Activated CD4-positive, alpha-beta T cell treated with anti-CD3 and anti-CD28 coated beads, Interleukin-2, amount 10 ng/mL, durations not matched to agents 7 days and 5 days (primary cell): Measurements from ENCODE around the gene FXYD1. TPM values are rescaled to one million over a fixed set of nuclear protein-coding genes. Genes with fewer than 3 reads are reported as not detected.
"Not testable (repeated sequence)": the region's sequence is repeated elsewhere in the genome, so short reads cannot be mapped to it uniquely, and the experiment has no call there.

Source experiments
- CTCF ChIA-PET: fragments of 350-600 bp; sonication (Branson Sonifier 250); formaldehyde crosslinking; loops from one replicate; lab custom pipeline; 2021; ENCODE audit warnings: antibody characterized with exemption; lab: Charles Lee
- POLR2A ChIA-PET: fragments of 350-600 bp; sonication (Branson Sonifier 250); formaldehyde crosslinking; loops from one replicate; lab custom pipeline; 2021; ENCODE audit warnings: antibody characterized with exemption; lab: Charles Lee
- DNase-seq: peaks from one replicate; pipeline ENCODE4 v3.0.0-alpha.2; 2020
- H3K27ac Mint-ChIP-seq: one replicate; pipeline ENCODE4 v1.8.0; 2021; ENCODE audit warnings: mild to moderate bottlenecking, moderate library complexity, mixed read lengths
- H3K27me3 Mint-ChIP-seq: one replicate; pipeline ENCODE4 v1.8.0; 2021; ENCODE audit warnings: mixed read lengths
- H3K36me3 Mint-ChIP-seq: one replicate; pipeline ENCODE4 v1.8.0; 2021; ENCODE audit warnings: low read depth, mixed read lengths
- H3K4me1 Mint-ChIP-seq: one replicate; pipeline ENCODE4 v1.8.0; 2021; ENCODE audit warnings: mixed read lengths
- H3K4me3 Mint-ChIP-seq: one replicate; pipeline ENCODE4 v1.8.0; 2021; ENCODE audit warnings: mild to moderate bottlenecking, moderate library complexity, mixed read lengths
- H3K9me3 Mint-ChIP-seq: one replicate; pipeline ENCODE4 v1.8.0; 2021; ENCODE audit warnings: mixed read lengths
- total RNA-seq, 2 experiments: library from RNA; stranded (reverse); gene quantifications; one replicate each; pipeline ENCODE4 v1.2.3, GENCODE V29; 2021

FXYD1 gene
- total RNA-seq, 2 experiments from 2014 or later: 1.0 to 1.8 TPM

- CTCF ChIA-PET: interaction anchor here (0.5 to 3.5 kb wide), 9 partner anchors 10 to 372 kb away, joined by 3 to 33 read pairs (median 3); partner anchors contain the start of gene FXYD5
- Mint-ChIP-seq H3K4me1 (peaks cover 42% of the 10 kb centered on the region), H3K27ac (peak within 1 kb of the TSS; percentile 65), H3K9me3 (no peaks in the 10 kb centered on the region), H3K36me3 (peaks cover 8% of the 10 kb centered on the region), H3K27me3 (peaks cover 10% of the 10 kb centered on the region), H3K4me3 (peak within 1 kb of the TSS; percentile 68)
- DNase-seq: no peak
- POLR2A ChIA-PET: no interaction called here
Observed at GRCh38 chr19:35143231-35143715, 4.6 kb downstream of the FXYD1 start, which contains the start of gene FXYD7. TSS of gene FXYD7 (plus strand) at chr19:35143255. CDS start at chr19:35143334, 79 bp downstream.

- peak overlapping the region; percentile 9 for H3K4me3 Mint-ChIP-seq
- peaks cover 42% of the 10 kb centered on the region for H3K4me1 Mint-ChIP-seq
- H3K27ac Mint-ChIP-seq: peak overlapping the region; percentile 65
- ChIA-PET POLR2A (no interaction called here), CTCF (interaction anchor here (0.6 to 3.5 kb wide), 4 partner anchors 10 to 371 kb away, joined by 3 to 33 read pairs (median 3); partner anchors contain the start of gene FXYD5)
- no peaks in the 10 kb centered on the region for H3K9me3 Mint-ChIP-seq
- DNase-seq: no peak
- H3K36me3 Mint-ChIP-seq: peaks cover 8% of the 10 kb centered on the region
- peaks cover 10% of the 10 kb centered on the region for H3K27me3 Mint-ChIP-seq
Observed at GRCh38 chr19:35143818-35144217, 5.2 kb downstream of the FXYD1 start.

GRCh38 chr19:35144259-35144599, 5.6 kb downstream of the FXYD1 start:
- Mint-ChIP-seq H3K36me3 (peaks cover 8% of the 10 kb centered on the region), H3K27me3 (peaks cover 10% of the 10 kb centered on the region), H3K4me3 (no peak overlapping the region), H3K9me3 (no peaks in the 10 kb centered on the region), H3K4me1 (peaks cover 42% of the 10 kb centered on the region), H3K27ac (no peak overlapping the region)
- no peak for DNase-seq
- ChIA-PET POLR2A (no interaction called here), CTCF (interaction anchor here (1.2 kb wide), 1 partner anchor 126 kb away, joined by 3 read pairs; no protein-coding TSS in a partner anchor)

- ChIA-PET CTCF (interaction anchor here (1.1 to 1.2 kb wide), 2 partner anchors 9 to 125 kb away, joined by 3 read pairs; no protein-coding TSS in a partner anchor), POLR2A (no interaction called here)
- peaks cover 10% of the 10 kb centered on the region for H3K27me3 Mint-ChIP-seq
- H3K9me3 Mint-ChIP-seq: no peaks in the 10 kb centered on the region
- H3K4me1 Mint-ChIP-seq: peaks cover 42% of the 10 kb centered on the region
- peak overlapping the region; percentile 9 for H3K27ac Mint-ChIP-seq
- H3K36me3 Mint-ChIP-seq: peaks cover 8% of the 10 kb centered on the region
- DNase-seq: peak; percentile 28
- no peak overlapping the region for H3K4me3 Mint-ChIP-seq
Observed at GRCh38 chr19:35144600-35145436, 6.2 kb downstream of the FXYD1 start.

GRCh38 chr19:35146746-35147459, 8.3 kb downstream of the FXYD1 start:
- peaks cover 8% of the 10 kb centered on the region for H3K36me3 Mint-ChIP-seq
- no peaks in the 10 kb centered on the region for H3K9me3 Mint-ChIP-seq
- peaks cover 7% of the 10 kb centered on the region for H3K27me3 Mint-ChIP-seq
- DNase-seq: no peak
- ChIA-PET POLR2A (no interaction called here), CTCF (interaction anchor here (0.6 to 2.6 kb wide), 2 partner anchors 16 to 22 kb away, joined by 3 to 5 read pairs; no protein-coding TSS in a partner anchor)
- peaks cover 34% of the 10 kb centered on the region for H3K4me1 Mint-ChIP-seq
- H3K27ac Mint-ChIP-seq: no peak overlapping the region
- H3K4me3 Mint-ChIP-seq: no peak overlapping the region

- no peak overlapping the region for H3K4me3 Mint-ChIP-seq
Observed at GRCh38 chr19:35149463-35149862, 10.8 kb downstream of the FXYD1 start.

GRCh38 chr19:35150445-35150844, 11.8 kb downstream of the FXYD1 start:
- Mint-ChIP-seq H3K36me3 (peaks cover 16% of the 10 kb centered on the region), H3K27me3 (no peaks in the 10 kb centered on the region), H3K4me3 (no peak overlapping the region), H3K4me1 (peaks cover 28% of the 10 kb centered on the region), H3K9me3 (no peaks in the 10 kb centered on the region), H3K27ac (peak overlapping the region; percentile 26)
- ChIA-PET POLR2A (no interaction called here), CTCF (interaction anchor here (1.0 kb wide), 1 partner anchor 9 kb away, joined by 4 read pairs; no protein-coding TSS in a partner anchor)
- no peak for DNase-seq

More at GRCh38 chr19:35149463-35149862, 10.8 kb downstream of the FXYD1 start:
- DNase-seq: no peak
- Mint-ChIP-seq H3K27me3 (no peaks in the 10 kb centered on the region), H3K27ac (no peak overlapping the region), H3K36me3 (peaks cover 8% of the 10 kb centered on the region), H3K4me1 (peaks cover 37% of the 10 kb centered on the region), H3K9me3 (no peaks in the 10 kb centered on the region)
- POLR2A ChIA-PET: no interaction called here
- CTCF ChIA-PET: interaction anchor here (0.6 to 2.6 kb wide), 4 partner anchors 8 to 591 kb away, joined by 3 to 5 read pairs (median 4); no protein-coding TSS in a partner anchor

GRCh38 chr19:35151273-35152065, 12.8 kb downstream of the FXYD1 start:
- no peaks in the 10 kb centered on the region for H3K27me3 Mint-ChIP-seq
- H3K4me3 Mint-ChIP-seq: no peak overlapping the region
- DNase-seq: no peak
- H3K4me1 Mint-ChIP-seq: peaks cover 33% of the 10 kb centered on the region
- no peaks in the 10 kb centered on the region for H3K9me3 Mint-ChIP-seq
- CTCF ChIA-PET: interaction anchor here (1.0 to 3.6 kb wide), 2 partner anchors 9 to 14 kb away, joined by 5 to 33 read pairs; partner anchors contain the start of gene FXYD7
- POLR2A ChIA-PET: no interaction called here
- H3K36me3 Mint-ChIP-seq: peaks cover 25% of the 10 kb centered on the region
- no peak overlapping the region for H3K27ac Mint-ChIP-seq

- peaks cover 46% of the 10 kb centered on the region for H3K4me1 Mint-ChIP-seq
- POLR2A ChIA-PET, H3K9me3 Mint-ChIP-seq, H3K27me3 Mint-ChIP-seq, DNase-seq: not testable (repeated sequence)
- H3K4me3 Mint-ChIP-seq: peak overlapping the region; percentile 100
- H3K36me3 Mint-ChIP-seq: peaks cover 35% of the 10 kb centered on the region
- peak overlapping the region; percentile 16 for H3K27ac Mint-ChIP-seq
- CTCF ChIA-PET: interaction anchor here (0.7 to 3.6 kb wide), 10 partner anchors 8 to 555 kb away, joined by 3 to 33 read pairs (median 8); partner anchors contain the start of gene FXYD7
Observed at GRCh38 chr19:35153129-35153522, 14.5 kb downstream of the FXYD1 start.

- ChIA-PET POLR2A (interaction anchor here (0.6 to 1.0 kb wide), 2 partner anchors 13 to 51 kb away, joined by 3 to 4 read pairs; no protein-coding TSS in a partner anchor), CTCF (interaction anchor here (0.6 to 3.6 kb wide), 17 partner anchors 8 to 554 kb away, joined by 3 to 33 read pairs (median 4); partner anchors contain the start of genes FXYD7 and LGI4)
- no peaks in the 10 kb centered on the region for H3K27me3 Mint-ChIP-seq
- peaks cover 43% of the 10 kb centered on the region for H3K36me3 Mint-ChIP-seq
- H3K4me3 Mint-ChIP-seq: peak overlapping the region; percentile 100
- peaks cover 53% of the 10 kb centered on the region for H3K4me1 Mint-ChIP-seq
- H3K9me3 Mint-ChIP-seq: no peaks in the 10 kb centered on the region
- DNase-seq: peak; percentile 79
- peak overlapping the region; percentile 99 for H3K27ac Mint-ChIP-seq
Observed at GRCh38 chr19:35153701-35154524, 15.3 kb downstream of the FXYD1 start.
